ENCODE data around the gene TRPC4.

DNA sequence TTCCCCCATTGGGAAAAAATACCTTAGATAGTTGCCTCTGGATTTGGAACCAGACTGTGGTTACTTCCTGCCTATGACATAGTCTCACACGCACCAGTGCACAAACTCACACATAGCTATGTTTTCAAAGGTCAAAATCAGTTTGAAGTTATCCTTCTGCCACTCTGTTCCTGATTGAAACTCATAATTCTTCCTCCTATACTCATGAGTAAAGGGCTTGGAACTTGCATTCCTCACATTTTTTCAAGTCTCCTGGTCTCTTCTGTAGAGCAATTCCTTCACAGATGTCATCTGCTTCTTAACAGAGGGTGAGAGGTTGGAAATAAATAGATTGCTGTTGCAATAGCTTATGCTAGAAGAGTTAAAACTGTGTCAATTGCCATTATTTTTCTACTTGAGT, 252.4 kb downstream of the TRPC4 start:
- TF ChIP-seq EZH2phosphoT487 (IDR thresholded peaks at IDR 0.05; ENCODE audit: low read depth) = no peak
- TF ChIP-seq, protein P1, sequence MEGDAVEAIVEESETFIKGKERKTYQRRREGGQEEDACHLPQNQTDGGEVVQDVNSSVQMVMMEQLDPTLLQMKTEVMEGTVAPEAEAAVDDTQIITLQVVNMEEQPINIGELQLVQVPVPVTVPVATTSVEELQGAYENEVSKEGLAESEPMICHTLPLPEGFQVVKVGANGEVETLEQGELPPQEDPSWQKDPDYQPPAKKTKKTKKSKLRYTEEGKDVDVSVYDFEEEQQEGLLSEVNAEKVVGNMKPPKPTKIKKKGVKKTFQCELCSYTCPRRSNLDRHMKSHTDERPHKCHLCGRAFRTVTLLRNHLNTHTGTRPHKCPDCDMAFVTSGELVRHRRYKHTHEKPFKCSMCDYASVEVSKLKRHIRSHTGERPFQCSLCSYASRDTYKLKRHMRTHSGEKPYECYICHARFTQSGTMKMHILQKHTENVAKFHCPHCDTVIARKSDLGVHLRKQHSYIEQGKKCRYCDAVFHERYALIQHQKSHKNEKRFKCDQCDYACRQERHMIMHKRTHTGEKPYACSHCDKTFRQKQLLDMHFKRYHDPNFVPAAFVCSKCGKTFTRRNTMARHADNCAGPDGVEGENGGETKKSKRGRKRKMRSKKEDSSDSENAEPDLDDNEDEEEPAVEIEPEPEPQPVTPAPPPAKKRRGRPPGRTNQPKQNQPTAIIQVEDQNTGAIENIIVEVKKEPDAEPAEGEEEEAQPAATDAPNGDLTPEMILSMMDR (IDR thresholded peaks at IDR 0.05; ENCODE audit: low read depth, low read length) = no peak

All from OCI-LY3 (cell line).